ENCODE data around the gene SCN1A. TPM values are rescaled to one million over a fixed set of nuclear protein-coding genes. Genes with fewer than 3 reads are reported as not detected.

Gene SCN1A
- total and polyA plus RNA-seq, 2 experiments from 2014 or later: 1.2 to 1.3 TPM

GRCh38 chr2:165953306-165953654 is 174.5 kb downstream of the SCN1A start:
- H3K9me2 ChIP-seq (ENCODE audit: insufficient read depth): no peaks in the 10 kb centered on the region
- no peaks in the 10 kb centered on the region for H3K27me3 Mint-ChIP-seq (ENCODE audit: insufficient read depth, low read depth, poor library complexity)
- peaks cover 42% of the 10 kb centered on the region for H3K79me2 ChIP-seq (replicated peaks; ENCODE audit: insufficient read depth)
- peaks cover 7% of the 10 kb centered on the region for H3K9me3 Mint-ChIP-seq
- H3K27ac Mint-ChIP-seq: no peak overlapping the region
- H4K20me1 ChIP-seq (replicated peaks; ENCODE audit: insufficient read depth): no peaks in the 10 kb centered on the region
- DNase-seq (ENCODE audit: low spot score) (no peak), ATAC-seq (peak; percentile 78)
- H3K4me3 Mint-ChIP-seq: no peak overlapping the region
- TF ChIP-seq ETS1 (IDR thresholded peaks at IDR 0.05): no peak
- TF ChIP-seq, protein P1, sequence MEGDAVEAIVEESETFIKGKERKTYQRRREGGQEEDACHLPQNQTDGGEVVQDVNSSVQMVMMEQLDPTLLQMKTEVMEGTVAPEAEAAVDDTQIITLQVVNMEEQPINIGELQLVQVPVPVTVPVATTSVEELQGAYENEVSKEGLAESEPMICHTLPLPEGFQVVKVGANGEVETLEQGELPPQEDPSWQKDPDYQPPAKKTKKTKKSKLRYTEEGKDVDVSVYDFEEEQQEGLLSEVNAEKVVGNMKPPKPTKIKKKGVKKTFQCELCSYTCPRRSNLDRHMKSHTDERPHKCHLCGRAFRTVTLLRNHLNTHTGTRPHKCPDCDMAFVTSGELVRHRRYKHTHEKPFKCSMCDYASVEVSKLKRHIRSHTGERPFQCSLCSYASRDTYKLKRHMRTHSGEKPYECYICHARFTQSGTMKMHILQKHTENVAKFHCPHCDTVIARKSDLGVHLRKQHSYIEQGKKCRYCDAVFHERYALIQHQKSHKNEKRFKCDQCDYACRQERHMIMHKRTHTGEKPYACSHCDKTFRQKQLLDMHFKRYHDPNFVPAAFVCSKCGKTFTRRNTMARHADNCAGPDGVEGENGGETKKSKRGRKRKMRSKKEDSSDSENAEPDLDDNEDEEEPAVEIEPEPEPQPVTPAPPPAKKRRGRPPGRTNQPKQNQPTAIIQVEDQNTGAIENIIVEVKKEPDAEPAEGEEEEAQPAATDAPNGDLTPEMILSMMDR (conservative IDR thresholded peaks at IDR 0.05; ENCODE audit: low read depth in 2 of 2): no peak
- no peak for TF ChIP-seq CREB1 (CRISPR knock-in tag; IDR thresholded peaks at IDR 0.05; ENCODE audit: low read depth)
- TF ChIP-seq EZH2 (IDR thresholded peaks at IDR 0.05; ENCODE audit: low read depth, unreplicated experiment): no peak
- no peak for TF ChIP-seq POLR2AphosphoS5 (IDR thresholded peaks at IDR 0.05; ENCODE audit: low read depth)
- TF ChIP-seq NANOG (IDR thresholded peaks at IDR 0.05; ENCODE audit: borderline replicate concordance): no peak
- no peak for TF ChIP-seq REST (IDR thresholded peaks at IDR 0.05; ENCODE audit: unreplicated experiment)
- TF ChIP-seq ZNF331 (CRISPR knock-in tag; IDR thresholded peaks at IDR 0.05; ENCODE audit: low read depth): no peak
- no peak for TF ChIP-seq JUNB (IDR thresholded peaks at IDR 0.05; ENCODE audit: unreplicated experiment)
- no peak for TF ChIP-seq STAT1 (IDR thresholded peaks at IDR 0.05; ENCODE audit: unreplicated experiment)
- no peak for TF ChIP-seq ZNF114 (CRISPR knock-in tag; IDR thresholded peaks at IDR 0.05)
- no peak for TF ChIP-seq ZNF462 (CRISPR knock-in tag; IDR thresholded peaks at IDR 0.05)
- TF ChIP-seq EZH2phosphoT487 (IDR thresholded peaks at IDR 0.05; ENCODE audit: unreplicated experiment): no peak
- peak overlapping the region; percentile 80 for H3K4me3 ChIP-seq
- H3K4me1 Mint-ChIP-seq: peaks cover 6% of the 10 kb centered on the region
- no peaks in the 10 kb centered on the region; the same call in 2 of the 3 replicates for H3K36me3 Mint-ChIP-seq (ENCODE audit: low read depth)
- no peaks in the 10 kb centered on the region for H3F3A ChIP-seq (replicated peaks; ENCODE audit: low read depth)
- H3K27ac ChIP-seq (ENCODE audit: low read depth): peak overlapping the region; percentile 81
- no peaks in the 10 kb centered on the region for H3K36me3 ChIP-seq (ENCODE audit: insufficient read depth)
- H3K4me2 ChIP-seq: peak overlapping the region; percentile 96
- no peaks in the 10 kb centered on the region for H3K27me3 ChIP-seq (ENCODE audit: insufficient read depth)
- H3K4me1 ChIP-seq (ENCODE audit: insufficient read depth): peaks cover 21% of the 10 kb centered on the region
- peak overlapping the region; percentile 30; the same call in 1 of the 2 replicates for H2AFZ ChIP-seq

Data from GM23338 (cell line).